Mesenchymal stem cell (in vitro differentiated cells and primary cell): Measurements from ENCODE around the gene SLC12A7.
A peak's percentile ranks its signal among the peaks of the same experiment; 100 is the strongest.

ENCODE experiments used
- DNase-seq: peaks from one replicate; pipeline ENCODE4 v3.0.0-alpha.2; 2013
- H2AFZ ChIP-seq: one replicate; pipeline ENCODE4 v1.6.1; 2013; ENCODE audit warnings: low read depth, mild to moderate bottlenecking, control low read depth, inconsistent platforms, low read length, moderate library complexity
- H2AK5ac ChIP-seq: 2 replicates; pipeline ENCODE4 v1.6.1; 2013; ENCODE audit warnings: low read length, moderate library complexity, mild to moderate bottlenecking, inconsistent platforms; ENCODE audit not compliant: severe bottlenecking
- H2BK120ac ChIP-seq: one replicate; pipeline ENCODE4 v1.6.1; 2013; ENCODE audit warnings: low read depth, mild to moderate bottlenecking, inconsistent platforms, low read length, moderate library complexity
- H2BK12ac ChIP-seq, 2 experiments: one replicate each; pipeline ENCODE4 v1.6.1; 2013; ENCODE audit warnings: inconsistent platforms in 2 of 2, low read length in 2 of 2, mild to moderate bottlenecking in 2 of 2, moderate library complexity in 2 of 2, control low read depth in 1 of 2
- H2BK15ac ChIP-seq: one replicate; pipeline ENCODE4 v1.6.1; 2013; ENCODE audit warnings: mild to moderate bottlenecking, low read depth, inconsistent platforms; ENCODE audit not compliant: poor library complexity, severe bottlenecking
- H2BK5ac ChIP-seq: 2 replicates; pipeline ENCODE4 v1.6.1; 2013; ENCODE audit warnings: low read depth, mild to moderate bottlenecking, low read length, control low read depth, inconsistent platforms; ENCODE audit not compliant: poor library complexity, severe bottlenecking
- H3K14ac ChIP-seq, 2 experiments: one replicate each; pipeline ENCODE4 v1.6.1; 2013; ENCODE audit warnings: inconsistent platforms in 2 of 2, low read length in 2 of 2, control low read depth in 1 of 2, mild to moderate bottlenecking in 1 of 2, moderate library complexity in 1 of 2
- H3K18ac ChIP-seq, 2 experiments: one replicate each; pipeline ENCODE4 v1.6.1; 2013; ENCODE audit warnings: inconsistent platforms in 2 of 2, low read length in 2 of 2, control low read depth in 1 of 2, low read depth in 1 of 2, mild to moderate bottlenecking in 1 of 2
- H3K23ac ChIP-seq, 2 experiments: one replicate each; pipeline ENCODE4 v1.6.1; 2013; ENCODE audit warnings: inconsistent platforms in 2 of 2, low read length in 2 of 2, mild to moderate bottlenecking in 2 of 2, moderate library complexity in 2 of 2, control low read depth in 1 of 2
- H3K27ac ChIP-seq: 2 replicates; pipeline ENCODE4 v1.5.1; 2013; ENCODE audit warnings: mild to moderate bottlenecking, moderate library complexity, low read length, control low read depth, inconsistent platforms; ENCODE audit not compliant: poor library complexity, severe bottlenecking
- H3K27me3 ChIP-seq, 2 experiments: 2 replicates each; pipeline versions ENCODE4 v1.6.1 to v1.7.0; 2013; ENCODE audit warnings: low read length in 2 of 2, mild to moderate bottlenecking in 2 of 2, moderate library complexity in 2 of 2, control low read depth in 1 of 2, inconsistent platforms in 1 of 2; ENCODE audit not compliant: control insufficient read depth in 1 of 2, insufficient read depth in 1 of 2
- H3K36me3 ChIP-seq, 2 experiments: 2 replicates each; pipeline versions ENCODE4 v1.6.1 to v1.7.0; 2013; ENCODE audit warnings: low read length in 2 of 2, control low read depth in 1 of 2, inconsistent platforms in 1 of 2, low read depth in 1 of 2, mild to moderate bottlenecking in 1 of 2; ENCODE audit not compliant: insufficient read depth in 2 of 2, control insufficient read depth in 1 of 2
- H3K4ac ChIP-seq, 2 experiments: one replicate each; pipeline ENCODE4 v1.6.1; 2013; ENCODE audit warnings: inconsistent platforms in 2 of 2, low read length in 2 of 2, mild to moderate bottlenecking in 2 of 2, moderate library complexity in 2 of 2, control low read depth in 1 of 2, low read depth in 1 of 2
- H3K4me1 ChIP-seq: 2 replicates; pipeline ENCODE4 v1.6.1; 2013; ENCODE audit warnings: low read depth, low read length, control low read depth; ENCODE audit not compliant: control insufficient read depth, insufficient read depth
- H3K4me2 ChIP-seq: 2 replicates; pipeline ENCODE4 v1.6.1; 2013; ENCODE audit warnings: low read length, mild to moderate bottlenecking, inconsistent platforms; ENCODE audit not compliant: poor library complexity, severe bottlenecking
- H3K4me3 ChIP-seq, 2 experiments: 2 replicates each; pipeline versions ENCODE4 v1.5.1 to v1.7.0; 2013; ENCODE audit warnings: low read length in 2 of 2, mild to moderate bottlenecking in 2 of 2, control low read depth in 1 of 2, low read depth in 1 of 2; ENCODE audit not compliant: insufficient read depth in 1 of 2
- H3K79me1 ChIP-seq: replicated peaks from 2 replicates; pipeline ENCODE4 v1.6.1; 2013; ENCODE audit warnings: mild to moderate bottlenecking, control low read depth, low read length, inconsistent platforms; ENCODE audit not compliant: poor library complexity, severe bottlenecking
- H3K9ac ChIP-seq: 2 replicates; pipeline ENCODE4 v1.7.0; 2013; ENCODE audit warnings: mild to moderate bottlenecking, low read length, moderate library complexity
- H3K9me3 ChIP-seq: 2 replicates; pipeline ENCODE4 v1.7.0; 2013; ENCODE audit warnings: mild to moderate bottlenecking, low read length; ENCODE audit not compliant: control insufficient read depth
- H4K8ac ChIP-seq: one replicate; pipeline ENCODE4 v1.6.1; 2013; ENCODE audit warnings: inconsistent platforms, mild to moderate bottlenecking, low read length, moderate library complexity
- H4K91ac ChIP-seq: one replicate; pipeline ENCODE4 v1.6.1; 2013; ENCODE audit warnings: mild to moderate bottlenecking, low read length, inconsistent platforms
- WGBS: methylation state at CpG from one replicate; pipeline ENCODE4 v1.1.7; 2013; ENCODE audit warnings: mixed read lengths; 5-methylcytosine and 5-hydroxymethylcytosine counted together

The SLC12A7 gene

GRCh38 chr5:1005904-1006655 is 105.8 kb downstream of the SLC12A7 start:
- Histone ChIP-seq H2AK5ac (no peak overlapping the region), H2BK5ac (no peak overlapping the region), H3K4me3 (no peak overlapping the region), H4K8ac (no peak overlapping the region), H3K4ac (no peak overlapping the region), H2BK120ac (no peak overlapping the region), H3K9me3 (no peaks in the 10 kb centered on the region), H2BK15ac (peak overlapping the region; percentile 5), H3K4me1 (peaks cover 22% of the 10 kb centered on the region), H2AFZ (no peak overlapping the region), H2BK12ac (peak overlapping the region in 1 of 2 experiments; percentile 10), H3K36me3 (no peaks in the 10 kb centered on the region), H4K91ac (peak overlapping the region; percentile 49), H3K9ac (no peak overlapping the region), H3K4me2 (no peak overlapping the region), H3K18ac (no peak overlapping the region), H3K79me1 (no peaks in the 10 kb centered on the region), H3K14ac (no peak overlapping the region), H3K23ac (no peak overlapping the region), H3K27ac (no peak overlapping the region), H3K27me3 (peaks cover 79 to 80% of the 10 kb centered on the region in 2 experiments)
- WGBS, result 95% methylated on average over 13 of the region's 13 CpGs
- DNase-seq, result no peak

- WGBS, result 52% methylated on average over 47 of the region's 47 CpGs
- no peak overlapping the region for H2BK5ac ChIP-seq
These were observed 106.5 kb downstream of the SLC12A7 start for GRCh38 chr5:1005249-1005851.

GRCh38 chr5:1004461-1005248 is 107.2 kb downstream of the SLC12A7 start:
- Histone ChIP-seq H3K27ac (no peak overlapping the region), H3K4me1 (peaks cover 22% of the 10 kb centered on the region), H3K4ac (peak overlapping the region; percentile 24 to 84), H4K91ac (peak overlapping the region; percentile 94), H3K9me3 (no peaks in the 10 kb centered on the region), H2BK12ac (peak overlapping the region; percentile 5 to 92), H2BK120ac (peak overlapping the region; percentile 52), H3K18ac (peak overlapping the region; percentile 90 to 95), H2AFZ (peak overlapping the region; percentile 48), H3K4me3 (peak overlapping the region; percentile 9 to 71), H4K8ac (peak overlapping the region; percentile 98), H3K36me3 (no peaks in the 10 kb centered on the region), H2BK5ac (no peak overlapping the region), H3K27me3 (peaks cover 74 to 78% of the 10 kb centered on the region in 2 experiments), H3K23ac (peak overlapping the region in 1 of 2 experiments; percentile 32), H3K14ac (peak overlapping the region in 1 of 2 experiments; percentile 84), H3K4me2 (peak overlapping the region; percentile 67), H2AK5ac (no peak overlapping the region), H2BK15ac (peak overlapping the region; percentile 99), H3K79me1 (no peaks in the 10 kb centered on the region), H3K9ac (peak overlapping the region; percentile 14)
- peak; percentile 77 for DNase-seq
- 6% methylated on average over 75 of the region's 88 CpGs for WGBS

More at GRCh38 chr5:1005249-1005851, 106.5 kb downstream of the SLC12A7 start:
- Histone ChIP-seq H3K27me3 (peaks cover 74 to 78% of the 10 kb centered on the region in 2 experiments), H3K27ac (no peak overlapping the region), H4K8ac (peak overlapping the region; percentile 75), H3K36me3 (no peaks in the 10 kb centered on the region), H2AFZ (peak overlapping the region; percentile 48), H3K23ac (peak overlapping the region in 1 of 2 experiments; percentile 84), H4K91ac (peak overlapping the region; percentile 78), H3K18ac (peak overlapping the region; percentile 45 to 84), H3K9ac (peak overlapping the region; percentile 14), H2BK120ac (peak overlapping the region; percentile 52), H3K4me1 (peaks cover 22% of the 10 kb centered on the region), H2AK5ac (no peak overlapping the region), H3K14ac (peak overlapping the region in 1 of 2 experiments; percentile 58), H2BK15ac (peak overlapping the region; percentile 30), H3K79me1 (no peaks in the 10 kb centered on the region), H3K4me3 (peak overlapping the region; percentile 9 to 71), H2BK12ac (peak overlapping the region in 1 of 2 experiments; percentile 45), H3K9me3 (no peaks in the 10 kb centered on the region), H3K4ac (peak overlapping the region in 1 of 2 experiments; percentile 64), H3K4me2 (no peak overlapping the region)
- no peak for DNase-seq
